Effector CD8-positive, alpha-beta T cell (primary cell): ENCODE results near the gene MNDA.
"Not testable (repeated sequence)": the region's sequence is repeated elsewhere in the genome, so short reads cannot be mapped to it uniquely, and the experiment has no call there.

Experiments used
- DNase-seq: peaks from one replicate; lab custom pipeline; 2025; lab: John Stamatoyannopoulos, UW

MNDA gene

DNA sequence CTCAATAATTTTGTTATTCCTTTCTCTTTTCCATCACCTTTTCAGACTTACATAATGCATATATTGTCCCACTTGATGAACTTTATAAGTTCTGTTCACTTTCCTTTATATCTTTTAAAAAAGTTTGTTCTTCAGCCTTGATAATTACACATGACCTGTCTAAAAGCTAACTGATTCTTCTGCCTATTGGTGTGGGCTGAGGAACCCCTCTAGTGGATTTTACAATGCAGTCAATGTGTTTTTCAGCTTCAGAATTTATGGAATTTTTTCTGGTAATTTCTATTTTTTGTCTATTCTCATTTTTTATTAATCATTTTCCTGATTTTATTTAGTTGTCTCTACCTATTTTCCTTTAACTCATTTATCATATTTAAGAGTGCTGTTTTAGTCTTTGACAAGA, 7.5 kb downstream of the MNDA start:
- DNase-seq, result no peak

DNA sequence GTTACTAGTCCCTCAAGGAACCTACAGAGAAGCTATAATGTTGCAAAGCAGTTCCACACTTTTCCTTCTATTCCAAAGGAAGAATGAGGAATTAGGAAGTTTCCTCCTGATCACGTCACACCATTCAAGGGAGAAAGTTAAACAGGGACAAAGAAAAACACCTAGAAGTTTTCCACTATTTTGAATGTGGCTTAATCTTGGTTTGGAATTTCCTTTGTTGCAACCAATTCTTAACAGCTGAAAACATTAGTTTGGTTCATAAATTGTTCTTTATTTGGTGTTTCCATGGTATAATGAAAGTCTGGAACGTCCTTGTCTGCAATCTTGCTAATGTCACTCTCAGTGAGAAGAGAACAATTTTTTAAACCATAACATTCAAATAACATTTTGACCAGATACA, 8.4 kb downstream of the MNDA start:
- DNase-seq, result no peak

DNA sequence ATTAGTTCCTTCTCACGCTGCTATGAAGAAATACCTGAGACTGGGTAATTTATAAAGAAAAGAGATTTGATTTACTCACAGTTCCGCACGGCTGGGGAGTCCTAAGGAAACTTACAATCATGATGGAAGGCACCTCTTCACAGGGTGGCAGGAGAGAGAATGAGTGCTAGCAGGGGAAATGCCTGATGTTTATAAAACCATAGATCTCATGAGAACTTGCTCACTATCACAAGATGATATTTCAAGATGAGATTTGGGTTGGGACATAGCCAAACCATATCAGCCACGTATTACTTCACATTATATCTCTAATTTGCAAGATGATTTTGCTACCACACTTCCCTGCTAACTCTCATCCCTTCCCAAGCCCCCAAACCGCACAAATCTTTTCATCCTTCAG, 9.1 kb downstream of the MNDA start:
- no peak for DNase-seq

DNA sequence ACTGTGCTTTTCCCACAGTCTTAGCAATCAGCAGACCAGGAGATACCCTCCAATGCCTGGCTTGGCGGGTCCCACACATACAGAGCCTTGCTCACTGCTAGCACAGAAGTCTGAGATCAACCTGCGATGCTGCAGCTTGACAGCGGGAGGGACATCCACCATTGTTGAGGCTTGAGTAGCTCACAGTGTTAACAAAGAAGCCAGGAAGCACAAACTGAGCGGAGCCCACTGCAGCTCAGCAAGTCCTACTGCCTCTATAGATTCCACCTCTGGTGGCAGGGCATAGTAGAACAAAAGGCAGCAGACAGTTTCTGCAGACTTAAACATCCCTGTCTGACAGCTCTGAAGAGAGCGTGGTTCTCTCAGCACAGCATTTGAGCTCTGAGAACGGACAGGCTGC, 33.4 kb downstream of the MNDA start:
- no peak for DNase-seq

DNA sequence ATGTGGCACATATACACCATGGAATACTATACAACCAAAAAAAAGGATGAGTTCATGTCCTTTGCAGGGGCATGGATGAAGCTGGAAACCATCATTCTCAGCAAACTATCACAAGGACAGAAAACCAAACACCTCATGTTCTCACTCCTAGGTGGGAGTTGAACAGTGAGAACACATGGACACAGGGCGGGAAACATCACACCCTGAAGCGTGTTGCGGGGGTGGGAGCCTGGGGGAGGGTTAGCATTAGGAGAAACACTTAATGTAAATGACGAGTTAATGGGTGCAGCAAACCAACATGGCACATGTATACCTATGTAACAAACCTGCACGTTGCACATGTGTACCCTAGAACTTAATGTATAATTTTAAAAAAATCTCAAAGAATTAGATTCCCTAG, 39.3 kb downstream of the MNDA start:
- not testable (repeated sequence) for DNase-seq

DNA sequence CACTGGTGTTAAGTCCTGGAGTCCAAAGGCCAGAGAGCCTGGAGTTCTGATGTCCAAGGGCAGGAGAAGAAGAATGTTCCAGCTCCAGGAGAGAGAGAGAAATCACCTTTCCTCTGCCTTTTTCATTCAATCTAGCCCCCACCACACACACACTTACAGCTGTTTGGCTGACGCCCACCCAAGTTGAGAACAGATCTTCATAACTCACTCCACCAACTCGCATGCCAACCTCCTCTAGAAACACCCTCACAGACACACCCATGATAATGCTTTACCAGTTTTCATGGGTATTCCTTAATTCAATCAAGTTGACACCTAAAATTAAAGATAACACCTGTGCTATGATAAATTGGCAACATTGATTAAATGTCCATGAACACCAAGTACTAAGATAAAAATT, 42.0 kb downstream of the MNDA start:
- DNase-seq, result no peak

DNA sequence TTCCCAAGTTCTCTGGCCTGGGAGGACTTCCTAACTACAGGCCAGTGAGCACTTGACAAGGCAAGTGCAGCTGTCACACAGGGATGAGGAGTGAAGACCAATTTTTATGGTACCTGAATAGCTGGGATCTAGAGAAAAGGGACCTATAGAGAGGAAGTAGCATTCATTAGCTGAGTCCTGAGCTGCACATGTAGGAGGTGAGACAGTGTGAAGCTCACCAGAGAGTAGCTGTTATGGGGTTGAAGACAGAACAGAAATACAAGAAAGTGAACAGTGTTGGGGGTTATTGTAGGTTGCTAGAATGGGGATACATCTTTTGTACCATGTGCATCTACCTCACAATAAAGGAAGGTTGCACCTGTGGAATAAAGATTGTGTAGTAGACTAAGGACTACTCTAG, 62.5 kb downstream of the MNDA start:
- DNase-seq, result no peak

DNA sequence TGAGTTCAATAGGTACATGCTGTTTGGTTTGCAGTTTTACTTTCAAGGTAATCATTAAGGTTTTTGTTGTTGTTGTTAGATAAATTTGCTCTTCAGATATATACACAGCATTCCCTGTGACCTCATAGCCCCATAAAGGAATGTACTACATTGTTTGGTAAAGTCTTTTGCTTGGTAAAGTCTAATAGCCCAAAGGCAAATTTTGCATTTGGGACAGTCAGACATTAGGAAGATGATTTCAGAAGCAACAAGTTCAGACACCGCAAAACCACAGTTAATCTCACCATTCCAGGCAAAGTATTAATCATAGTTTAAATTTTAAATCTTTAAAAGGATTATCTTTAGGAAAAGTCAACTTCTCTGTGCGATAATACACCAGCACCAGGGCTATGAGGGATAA, 67.6 kb downstream of the MNDA start:
- DNase-seq, result no peak
